Activated CD4-positive, CD25-positive, alpha-beta regulatory T cell treated with anti-CD3 and anti-CD28 coated beads, Interleukin-2, amount 50 U/mL, for 16 hours (primary cell): ENCODE measurements around the gene KCND3.

Experiments
- DNase-seq: peaks from one replicate; pipeline ENCODE4 v3.0.0-alpha.2; 2020; ENCODE audit warnings: low read depth, low spot score

KCND3 gene

GRCh38 chr1:111729946-111730681 lies 259.4 kb downstream of the KCND3 start:
- no peak for DNase-seq

GRCh38 chr1:111729271-111729921 lies 260.1 kb downstream of the KCND3 start:
- DNase-seq = no peak

GRCh38 chr1:111727056-111727455 lies 262.4 kb downstream of the KCND3 start:
- DNase-seq = no peak

- no peak for DNase-seq
Observed at GRCh38 chr1:111725192-111725591, 264.3 kb downstream of the KCND3 start.

GRCh38 chr1:111723871-111724270 lies 265.6 kb downstream of the KCND3 start:
- no peak for DNase-seq

- no peak for DNase-seq
Observed at GRCh38 chr1:111723091-111723806, 266.2 kb downstream of the KCND3 start.

GRCh38 chr1:111720977-111721786 lies 268.3 kb downstream of the KCND3 start:
- no peak for DNase-seq
